ENCODE measurements around the gene FOXS1. TPM values are rescaled to one million over a fixed set of nuclear protein-coding genes. Genes with fewer than 3 reads are reported as not detected.
"Not testable (repeated sequence)": the region's sequence is repeated elsewhere in the genome, so short reads cannot be mapped to it uniquely, and the experiment has no call there.

The FOXS1 gene
- total RNA-seq, 2 experiments from 2014 or later: not detected

- Histone ChIP-seq H3K4me1 (ENCODE audit: insufficient read depth, low read length, poor library complexity, severe bottlenecking) (peaks cover 8% of the 10 kb centered on the region), H3K79me2 (ENCODE audit: insufficient read depth, low read depth, low read length) (no peaks in the 10 kb centered on the region), H3K4me2 (ENCODE audit: low read length) (no peak overlapping the region), H3K36me3 (ENCODE audit: insufficient read depth, low read length) (no peaks in the 10 kb centered on the region), H3K9me2 (ENCODE audit: insufficient read depth, low read length) (no peaks in the 10 kb centered on the region), H4K20me1 (ENCODE audit: insufficient read depth, low read length) (no peaks in the 10 kb centered on the region), H3K27ac (ENCODE audit: low read depth, low read length, poor library complexity, severe bottlenecking) (no peak overlapping the region), H2AFZ (ENCODE audit: low read length) (no peak overlapping the region), H3K9me3 (ENCODE audit: low read length) (no peaks in the 10 kb centered on the region), H3K4me3 (ENCODE audit: low read depth, low read length, poor library complexity, severe bottlenecking) (no peak overlapping the region)
- intact Hi-C loops (cut with micrococcal nuclease; ENCODE audit: unreplicated experiment): loop anchor here (10.0 kb wide), 1 partner anchor 625 kb away; no protein-coding TSS in a partner anchor
- ChIA-PET POLR2A (no interaction called here), CTCF (ENCODE audit: unreplicated experiment) (no interaction called here)
- BruUV-seq (replicated peaks): no TSS peak
- TF ChIP-seq EZH2phosphoT487 (IDR thresholded peaks at IDR 0.05; ENCODE audit: borderline replicate concordance, low read depth, low read length) (no peak), CTCF (conservative IDR thresholded peaks at IDR 0.05; ENCODE audit: low read length) (no peak)
- peak; percentile 24 for DNase-seq (ENCODE audit: low spot score)
These were observed 15.7 kb downstream of the FOXS1 start for GRCh38 chr20:31829731-31830130.

GRCh38 chr20:31828016-31828415 lies 17.4 kb downstream of the FOXS1 start:
- H3K4me1 ChIP-seq (ENCODE audit: insufficient read depth, low read length, poor library complexity, severe bottlenecking); H3K9me3 ChIP-seq (ENCODE audit: low read length); CTCF ChIA-PET (ENCODE audit: unreplicated experiment); H3K27ac ChIP-seq (ENCODE audit: low read depth, low read length, poor library complexity, severe bottlenecking); POLR2A ChIA-PET; H4K20me1 ChIP-seq (ENCODE audit: insufficient read depth, low read length); DNase-seq (ENCODE audit: low spot score); H3K79me2 ChIP-seq (ENCODE audit: insufficient read depth, low read depth, low read length); H3K9me2 ChIP-seq (ENCODE audit: insufficient read depth, low read length); H3K4me2 ChIP-seq (ENCODE audit: low read length); H3K36me3 ChIP-seq (ENCODE audit: insufficient read depth, low read length); H3K4me3 ChIP-seq (ENCODE audit: low read depth, low read length, poor library complexity, severe bottlenecking); BruUV-seq (replicated peaks); H2AFZ ChIP-seq (ENCODE audit: low read length): not testable (repeated sequence)
- intact Hi-C loops (cut with micrococcal nuclease; ENCODE audit: unreplicated experiment): loop anchor here (10.0 kb wide), 1 partner anchor 627 kb away; no protein-coding TSS in a partner anchor

- Histone ChIP-seq H3K4me2 (ENCODE audit: low read length) (no peak overlapping the region), H3K27ac (ENCODE audit: low read depth, low read length, poor library complexity, severe bottlenecking) (no peak overlapping the region), H3K4me3 (ENCODE audit: low read depth, low read length, poor library complexity, severe bottlenecking) (no peak overlapping the region), H3K4me1 (ENCODE audit: insufficient read depth, low read length, poor library complexity, severe bottlenecking) (peaks cover 8% of the 10 kb centered on the region), H3K36me3 (ENCODE audit: insufficient read depth, low read length) (no peaks in the 10 kb centered on the region), H3K79me2 (ENCODE audit: insufficient read depth, low read depth, low read length) (no peaks in the 10 kb centered on the region), H4K20me1 (ENCODE audit: insufficient read depth, low read length) (no peaks in the 10 kb centered on the region), H2AFZ (ENCODE audit: low read length) (no peak overlapping the region), H3K9me3 (ENCODE audit: low read length) (no peaks in the 10 kb centered on the region), H3K9me2 (ENCODE audit: insufficient read depth, low read length) (no peaks in the 10 kb centered on the region)
- intact Hi-C loops (cut with micrococcal nuclease; ENCODE audit: unreplicated experiment): loop anchor here (10.0 kb wide), 1 partner anchor 628 kb away; no protein-coding TSS in a partner anchor
- CTCF ChIA-PET (ENCODE audit: unreplicated experiment): no interaction called here
- no peak for DNase-seq (ENCODE audit: low spot score)
- BruUV-seq (replicated peaks): no TSS peak
- POLR2A ChIA-PET: no interaction called here
- TF ChIP-seq EZH2phosphoT487 (IDR thresholded peaks at IDR 0.05; ENCODE audit: borderline replicate concordance, low read depth, low read length): no peak
- no peak for TF ChIP-seq CTCF (conservative IDR thresholded peaks at IDR 0.05; ENCODE audit: low read length)
These were observed 18.3 kb downstream of the FOXS1 start for GRCh38 chr20:31827059-31827458.
